Body of pancreas (tissue), 4 donors: Measurements from ENCODE around the gene TMC3. TPM values are rescaled to one million over a fixed set of nuclear protein-coding genes. Genes with fewer than 3 reads are reported as not detected.

ENCODE experiments used
- ATAC-seq: fragments of 150-250 bp; one replicate; pipeline ENCODE4 v1.9.1; 2016
- DNase-seq, 4 donors: peaks; one replicate each; pipeline ENCODE4 v3.0.0-alpha.2; 2019
- H3K27ac ChIP-seq, 4 donors: fragments of 200-600 bp; sonication (generic); 1 replicate in 3 of 4; 2 replicates in 1 of 4; pipeline versions ENCODE4 v1.5.1 to v1.6.1; 2016 to 2019; ENCODE audit warnings: mild to moderate bottlenecking in 1 of 4, mixed read lengths in 1 of 4, moderate library complexity in 1 of 4
- H3K27me3 ChIP-seq, 2 donors: fragments of 200-600 bp; sonication (generic); one replicate each; pipeline ENCODE4 v1.6.0; 2016; ENCODE audit warnings: mild to moderate bottlenecking in 1 of 2
- H3K36me3 ChIP-seq, 2 donors: fragments of 200-600 bp; sonication (generic); replicated peaks in 1 of 2; 2 replicates each; pipeline ENCODE4 v1.5.1; 2016; ENCODE audit warnings: low read depth in 2 of 2; ENCODE audit not compliant: insufficient read depth in 1 of 2
- H3K4me1 ChIP-seq: fragments of 200-600 bp; sonication (generic); one replicate; pipeline ENCODE4 v1.6.0; 2016
- H3K4me3 ChIP-seq, 2 donors: fragments of 200-600 bp; sonication (generic); 1 replicate in 1 of 2; 2 replicates in 1 of 2; pipeline ENCODE4 v1.5.1; 2016 to 2019
- H3K9me3 ChIP-seq, 3 donors: fragments of 200-600 bp; sonication (generic); 1 replicate in 2 of 3; 2 replicates in 1 of 3; pipeline ENCODE4 v1.5.1; 2016
- POLR2A ChIP-seq, 3 donors: fragments of 450-650 bp; IDR thresholded peaks; one replicate each; pipeline ENCODE4 v1.6.1; 2016; ENCODE audit warnings: antibody characterized with exemption in 3 of 3, mild to moderate bottlenecking in 2 of 3
- WGBS, 2 donors: methylation state at CpG; one replicate each; pipeline ENCODE4 v1.1.5; 2017; 5-methylcytosine and 5-hydroxymethylcytosine counted together
- intact Hi-C: fragments of 100-400 bp; cut with DNase I; formaldehyde crosslinking; loops from one replicate; pipeline ENCODE4 v1.15.1; 2023
- total RNA-seq, 2 donors: library from RNA; depleted of rRNA; stranded (reverse); fragments of >200 nt; gene quantifications; one replicate each; pipeline ENCODE4 v1.1.0, GENCODE V29; 2016
- TF ChIP-seq, protein P1 (sequence below), 7 experiments: fragments of 450-650 bp in 4 of 7; fragments of 200-600 bp in 3 of 7; sonication (generic) in 3 of 7; IDR thresholded peaks; one replicate each; pipeline ENCODE4 v1.5.1; 2016 to 2019; ENCODE audit warnings: antibody characterized with exemption in 7 of 7

Gene TMC3
- total RNA-seq, 2 donors from 2014 or later = 0.33 TPM; not detected in 1

GRCh38 chr15:81337713-81338157, 36.3 kb downstream of the TMC3 start:
- 80% methylated on average over 9 of the region's 9 CpGs for WGBS, 2 donors
- intact Hi-C loops = no loop called here
- DNase-seq = no peak
- peak overlapping the region in 2 of 4 donors; percentile 9 to 31 for H3K27ac ChIP-seq
- no peaks in the 10 kb centered on the region for H3K27me3 ChIP-seq
- peaks cover 10% of the 10 kb centered on the region for H3K4me1 ChIP-seq
- H3K9me3 ChIP-seq = no peaks in the 10 kb centered on the region
- TF ChIP-seq, protein P1, sequence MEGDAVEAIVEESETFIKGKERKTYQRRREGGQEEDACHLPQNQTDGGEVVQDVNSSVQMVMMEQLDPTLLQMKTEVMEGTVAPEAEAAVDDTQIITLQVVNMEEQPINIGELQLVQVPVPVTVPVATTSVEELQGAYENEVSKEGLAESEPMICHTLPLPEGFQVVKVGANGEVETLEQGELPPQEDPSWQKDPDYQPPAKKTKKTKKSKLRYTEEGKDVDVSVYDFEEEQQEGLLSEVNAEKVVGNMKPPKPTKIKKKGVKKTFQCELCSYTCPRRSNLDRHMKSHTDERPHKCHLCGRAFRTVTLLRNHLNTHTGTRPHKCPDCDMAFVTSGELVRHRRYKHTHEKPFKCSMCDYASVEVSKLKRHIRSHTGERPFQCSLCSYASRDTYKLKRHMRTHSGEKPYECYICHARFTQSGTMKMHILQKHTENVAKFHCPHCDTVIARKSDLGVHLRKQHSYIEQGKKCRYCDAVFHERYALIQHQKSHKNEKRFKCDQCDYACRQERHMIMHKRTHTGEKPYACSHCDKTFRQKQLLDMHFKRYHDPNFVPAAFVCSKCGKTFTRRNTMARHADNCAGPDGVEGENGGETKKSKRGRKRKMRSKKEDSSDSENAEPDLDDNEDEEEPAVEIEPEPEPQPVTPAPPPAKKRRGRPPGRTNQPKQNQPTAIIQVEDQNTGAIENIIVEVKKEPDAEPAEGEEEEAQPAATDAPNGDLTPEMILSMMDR (IDR thresholded peaks at IDR 0.05) = no peak
- no peak for TF ChIP-seq POLR2A (IDR thresholded peaks at IDR 0.05)
- H3K36me3 ChIP-seq = no peaks in the 10 kb centered on the region
- no peak for ATAC-seq
- H3K4me3 ChIP-seq = no peak overlapping the region

- TF ChIP-seq, protein P1 (IDR thresholded peaks at IDR 0.05) = no peak
- no peak for TF ChIP-seq POLR2A (IDR thresholded peaks at IDR 0.05)
- no peak for DNase-seq
- Histone ChIP-seq H3K9me3 (no peaks in the 10 kb centered on the region), H3K4me1 (peaks cover 10% of the 10 kb centered on the region), H3K27me3 (no peaks in the 10 kb centered on the region), H3K27ac (no peak overlapping the region), H3K36me3 (no peaks in the 10 kb centered on the region), H3K4me3 (no peak overlapping the region)
- WGBS, 2 donors = 89 to 90% methylated on average over 3 of the region's 3 CpGs
- intact Hi-C loops = no loop called here
- no peak for ATAC-seq
Observed at GRCh38 chr15:81337241-81337640, 36.8 kb downstream of the TMC3 start.

DNA sequence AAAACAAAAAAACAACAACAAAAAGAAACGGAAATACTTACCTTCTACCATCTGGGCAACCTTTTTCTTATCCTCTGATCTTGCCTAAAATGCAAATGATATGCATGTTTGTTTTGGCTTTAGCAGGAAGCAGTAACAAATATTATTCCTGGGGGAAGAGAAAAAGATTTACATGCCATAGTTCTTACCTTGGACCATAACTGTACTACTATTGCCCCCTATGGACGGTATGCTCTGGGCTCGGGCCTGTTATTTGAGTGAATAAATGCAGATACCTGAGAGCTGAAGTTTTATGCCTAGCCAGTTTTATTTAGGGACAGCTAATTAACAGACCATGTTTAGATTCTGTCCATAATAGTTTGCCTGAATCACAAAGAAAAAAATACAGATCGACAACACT, 37.4 kb downstream of the TMC3 start:
- TF ChIP-seq POLR2A (IDR thresholded peaks at IDR 0.05) = no peak
- TF ChIP-seq, protein P1 (IDR thresholded peaks at IDR 0.05) = peak in 1 of 7 experiments; percentile 20
- no peak for ATAC-seq

GRCh38 chr15:81335631-81336030, 38.4 kb downstream of the TMC3 start:
- TF ChIP-seq, protein P1 (IDR thresholded peaks at IDR 0.05) = no peak
- TF ChIP-seq POLR2A (IDR thresholded peaks at IDR 0.05) = no peak
- Histone ChIP-seq H3K9me3 (no peaks in the 10 kb centered on the region), H3K4me1 (peaks cover 10% of the 10 kb centered on the region), H3K27ac (no peak overlapping the region), H3K4me3 (no peak overlapping the region), H3K36me3 (no peaks in the 10 kb centered on the region), H3K27me3 (no peaks in the 10 kb centered on the region)
- WGBS, 2 donors = 92 to 94% methylated on average over 4 of the region's 4 CpGs
- ATAC-seq (no peak), DNase-seq (no peak)
- intact Hi-C loops = no loop called here

More for the DNA sequence above, 37.4 kb downstream of the TMC3 start:
- intact Hi-C loops = no loop called here
- Histone ChIP-seq H3K4me1 (peaks cover 10% of the 10 kb centered on the region), H3K27ac (no peak overlapping the region), H3K36me3 (no peaks in the 10 kb centered on the region), H3K9me3 (no peaks in the 10 kb centered on the region), H3K27me3 (no peaks in the 10 kb centered on the region), H3K4me3 (no peak overlapping the region)
- WGBS, 2 donors = 83 to 92% methylated on average over 4 of the region's 4 CpGs
- no peak for DNase-seq

GRCh38 chr15:81334768-81335435, 39.1 kb downstream of the TMC3 start:
- ATAC-seq = no peak
- intact Hi-C loops = no loop called here
- Histone ChIP-seq H3K9me3 (no peaks in the 10 kb centered on the region), H3K27me3 (no peaks in the 10 kb centered on the region), H3K4me1 (peaks cover 10% of the 10 kb centered on the region), H3K4me3 (no peak overlapping the region), H3K27ac (no peak overlapping the region), H3K36me3 (no peaks in the 10 kb centered on the region)
- TF ChIP-seq, protein P1 (IDR thresholded peaks at IDR 0.05) = no peak
- TF ChIP-seq POLR2A (IDR thresholded peaks at IDR 0.05) = no peak
- no peak for DNase-seq
- WGBS, 2 donors = 86 to 91% methylated on average over 10 of the region's 10 CpGs
